GM12878 (cell line): ENCODE results near the gene ZNF213. TPM values are rescaled to one million over a fixed set of nuclear protein-coding genes. Genes with fewer than 3 reads are reported as not detected.

ENCODE experiments used
- ATAC-seq: fragments of 200-7000 bp; cut with Tn5 transposase; 3 replicates; pipeline ENCODE4 v1.9.1; 2020; ENCODE audit warnings: mild to moderate bottlenecking, moderate library complexity
- BruUV-seq: library from RNA; stranded (reverse); fragments of 400-500 nt; replicated peaks from 2 replicates; lab custom pipeline; 2021; lab: Mats Ljungman, UMichigan
- CTCF ChIA-PET: fragments of 300-600 bp; sonication (Branson Sonifier 250); formaldehyde crosslinking; extraction: SDS; loops from one replicate; lab custom pipeline; 2021; ENCODE audit warnings: inconsistent platforms; lab: Yijun Ruan, JAX
- POLR2A ChIA-PET: fragments of 350-600 bp; formaldehyde crosslinking; extraction: SDS; loops from one replicate; lab custom pipeline; 2021; ENCODE audit warnings: inconsistent platforms; lab: Charles Lee
- RAD21 ChIA-PET: fragments of 300-600 bp; sonication (Branson Sonifier 250); formaldehyde crosslinking; loops from one replicate; lab custom pipeline; 2023; ENCODE audit warnings: antibody characterized with exemption; ENCODE audit not compliant: unreplicated experiment; lab: Charles Lee
- SMC1A ChIA-PET: fragments of 300-600 bp; sonication (Branson Sonifier 250); formaldehyde crosslinking; loops from one replicate; lab custom pipeline; 2023; ENCODE audit not compliant: unreplicated experiment, uncharacterized antibody; lab: Charles Lee
- DNase-seq: peaks from one replicate; pipeline ENCODE4 v3.0.0-alpha.2; 2011; ENCODE audit warnings: low read depth, low spot score
- FAIRE-seq: peaks from 3 replicates; lab custom pipeline; 2011; peaks lifted over from hg19 to GRCh38; lab: Jason Lieb, UNC
- H2AFZ ChIP-seq: 2 replicates; pipeline ENCODE4 v1.6.0; 2011; ENCODE audit warnings: low read depth, low read length, control low read depth; ENCODE audit not compliant: control insufficient read depth
- H3K27ac ChIP-seq: 2 replicates; pipeline ENCODE4 v1.5.1; 2011; ENCODE audit warnings: control low read depth; ENCODE audit not compliant: control insufficient read depth, insufficient read depth
- H3K27me3 ChIP-seq, 2 experiments: replicated peaks in 1 of 2; 2 replicates each; pipeline versions ENCODE4 v1.6.0 to v1.6.1; 2011; ENCODE audit warnings: low read length in 1 of 2; ENCODE audit not compliant: control insufficient read depth in 2 of 2, insufficient read depth in 2 of 2
- H3K36me3 ChIP-seq, 2 experiments: 2 replicates each; pipeline ENCODE4 v1.5.1; 2011; ENCODE audit warnings: low read length in 1 of 2; ENCODE audit not compliant: control insufficient read depth in 2 of 2, insufficient read depth in 2 of 2
- H3K4me1 ChIP-seq: 2 replicates; pipeline ENCODE4 v1.6.1; 2011; ENCODE audit warnings: mild to moderate bottlenecking, low read length, moderate library complexity, mixed read lengths; ENCODE audit not compliant: control insufficient read depth, insufficient read depth
- H3K4me2 ChIP-seq: 2 replicates; pipeline ENCODE4 v1.6.0; 2011; ENCODE audit warnings: control low read depth; ENCODE audit not compliant: control insufficient read depth, insufficient read depth
- H3K4me3 ChIP-seq: fragments of 200-600 bp; sonication (generic); 2 replicates; pipeline ENCODE4 v1.5.1; 2016
- H3K79me2 ChIP-seq: 2 replicates; pipeline ENCODE4 v1.6.0; 2011; ENCODE audit warnings: low read length; ENCODE audit not compliant: control insufficient read depth, insufficient read depth
- H3K9ac ChIP-seq: 2 replicates; pipeline ENCODE4 v1.8.0; 2011; ENCODE audit warnings: low read length, control low read depth, mixed read lengths; ENCODE audit not compliant: control insufficient read depth, insufficient read depth
- H3K9me3 ChIP-seq: replicated peaks from 3 replicates; pipeline ENCODE4 v1.5.1; 2011; ENCODE audit warnings: mild to moderate bottlenecking, low read length; ENCODE audit not compliant: control insufficient read depth, insufficient read depth
- H4K20me1 ChIP-seq: 2 replicates; pipeline ENCODE4 v1.6.0; 2011; ENCODE audit not compliant: control insufficient read depth, insufficient read depth
- ASH2L ChIP-seq: fragments of 300-600, 200-600 bp; sonication (generic); IDR thresholded peaks from 2 replicates; pipeline ENCODE4 v1.6.1; 2017; ENCODE audit warnings: low read depth, mild to moderate bottlenecking, borderline replicate concordance
- BMI1 ChIP-seq: fragments of 450-650 bp; IDR thresholded peaks from 2 replicates; pipeline ENCODE4 v1.6.1; 2016; ENCODE audit warnings: mild to moderate bottlenecking, moderate library complexity, borderline replicate concordance
- GABPA ChIP-seq: IDR thresholded peaks from 2 replicates; pipeline ENCODE4 v1.6.1; 2014; ENCODE audit warnings: antibody characterized with exemption, low read depth, mild to moderate bottlenecking, inconsistent platforms
- HDGF ChIP-seq: fragments of 450-650 bp; IDR thresholded peaks from 2 replicates; pipeline ENCODE4 v1.6.1; 2016; ENCODE audit warnings: antibody characterized with exemption
- KAT2A ChIP-seq: conservative IDR thresholded peaks from 2 replicates; pipeline ENCODE4 v1.6.1; 2011; ENCODE audit warnings: low read depth, low read length; ENCODE audit not compliant: control insufficient read depth
- MTA2 ChIP-seq: fragments of 450-650 bp; IDR thresholded peaks from 2 replicates; pipeline ENCODE4 v1.6.1; 2016; ENCODE audit warnings: low read depth, mild to moderate bottlenecking, moderate library complexity
- MXI1 ChIP-seq: fragments of 150-350 bp; IDR thresholded peaks from 2 replicates; pipeline ENCODE4 v1.6.1; 2011; ENCODE audit warnings: low read depth, mild to moderate bottlenecking, inconsistent platforms, low read length, improper control_type of control experiment
- MYB ChIP-seq: fragments of 150-350 bp; IDR thresholded peaks from 2 replicates; pipeline ENCODE4 v1.6.1; 2014; ENCODE audit warnings: mild to moderate bottlenecking, low read depth, low read length, borderline replicate concordance
- NFXL1 ChIP-seq: fragments of 450-650 bp; IDR thresholded peaks from 2 replicates; pipeline ENCODE4 v1.6.1; 2017; ENCODE audit warnings: antibody characterized with exemption, mild to moderate bottlenecking, borderline replicate concordance
- PML ChIP-seq: IDR thresholded peaks from 2 replicates; pipeline ENCODE4 v1.6.1; 2012; ENCODE audit warnings: low read length, inconsistent platforms
- STAT1 ChIP-seq: fragments of 450-650 bp; conservative IDR thresholded peaks from 2 replicates; pipeline ENCODE4 v1.6.1; 2014; ENCODE audit warnings: antibody characterized with exemption, mild to moderate bottlenecking
- ZZZ3 ChIP-seq: IDR thresholded peaks from 2 replicates; pipeline ENCODE4 v1.6.1; 2011; ENCODE audit warnings: low read depth; ENCODE audit not compliant: control insufficient read depth, insufficient read length
- WGBS: methylation state at CpG from one replicate; pipeline ENCODE4 v1.1.6; 2016; ENCODE audit warnings: low lambda C conversion rate; ENCODE audit not compliant: insufficient replicate concordance, insufficient coverage; ENCODE audit errors: missing lambda C conversion rate; 5-methylcytosine and 5-hydroxymethylcytosine counted together
- in situ Hi-C: fragments of 300-500 bp; cut with MboI; formaldehyde crosslinking; loops from 9 replicates; pipeline ENCODE4 v1.14.3; 2018; ENCODE audit warnings: mixed read lengths
- intact Hi-C: fragments of 100-400 bp; cut with micrococcal nuclease; formaldehyde crosslinking; loops from one replicate; pipeline ENCODE4 v1.14.2; 2022; ENCODE audit not compliant: unreplicated experiment
- polyA plus RNA-seq, 11 experiments: library from polyadenylated mRNA; depleted of rRNA in 4 of 11; unstranded in 6 of 11; stranded (reverse) in 5 of 11; fragments of >200 nt; fragmentation: Nextera tagmentation in 4 of 11; fragmentation: Illumina TruSeq in 1 of 11; extraction: Ambion mirVana in 4 of 11; extraction: Trizol in 1 of 11; gene quantifications; 1 replicate in 1 of 11; 2 replicates in 10 of 11; pipeline versions ENCODE4 v1.2.1 to v1.2.3, GENCODE V29; 2011 to 2016; ENCODE audit warnings: inconsistent platforms in 2 of 11, missing spikeins in 2 of 11, low read depth in 1 of 11
- total RNA-seq, 4 experiments: library from RNA; depleted of rRNA in 3 of 4; stranded (reverse); fragments of >200 nt in 3 of 4; fragmentation: Illumina TruSeq in 1 of 4; extraction: Trizol in 1 of 4; gene quantifications; 2 replicates each; pipeline versions ENCODE4 v1.2.1 to v1.2.3, GENCODE V29; 2013 to 2021
- TF ChIP-seq, protein P1 (sequence below): fragments of 450-650 bp; IDR thresholded peaks from 2 replicates; pipeline ENCODE4 v1.6.1; 2014; ENCODE audit warnings: mild to moderate bottlenecking
- TF ChIP-seq, protein P2 (sequence below): IDR thresholded peaks from 2 replicates; pipeline ENCODE4 v1.6.1; 2011; ENCODE audit warnings: low read depth, low read length, improper control_type of control experiment, borderline replicate concordance
- TF ChIP-seq, protein P3 (sequence below): fragments of 450-650 bp; IDR thresholded peaks from 2 replicates; pipeline ENCODE4 v1.6.1; 2017; ENCODE audit warnings: antibody characterized with exemption, mild to moderate bottlenecking, moderate library complexity
- TF ChIP-seq, protein P4 (sequence below): fragments of 450-650 bp; formaldehyde crosslinking; IDR thresholded peaks from 2 replicates; pipeline ENCODE4 v1.5.0; 2022; ENCODE audit warnings: mild to moderate bottlenecking, missing genetic modification characterization

Gene ZNF213
- total and polyA plus RNA-seq, 10 of the 15 experiments (the other 5 are each of a cell fraction or from before 2014, with no cell fraction given): 0.53 to 9.4 (median 1.1) TPM

DNA sequence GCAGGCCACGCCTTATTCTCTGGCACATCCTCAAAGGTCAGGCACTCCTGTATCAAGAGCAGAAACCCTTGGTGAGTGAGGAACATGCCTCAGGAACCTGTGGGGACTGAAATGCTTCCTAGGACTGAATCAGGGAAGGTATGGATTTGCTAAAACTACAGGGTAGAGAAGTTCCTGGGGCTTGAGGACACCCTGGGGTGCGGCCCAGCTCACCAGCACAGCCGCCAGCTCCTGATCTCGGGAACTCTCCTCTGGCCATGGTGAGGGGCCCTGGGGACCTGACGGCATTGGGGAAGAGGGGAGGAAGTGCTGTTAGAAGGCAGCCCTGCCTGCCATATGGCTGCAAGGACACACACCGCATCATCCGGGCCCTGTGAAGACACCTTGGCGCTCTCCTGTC lies 43.3 kb upstream of the ZNF213 start:
- ATAC-seq: no peak
- Histone ChIP-seq H3K79me2 (no peaks in the 10 kb centered on the region), H3K9me3 (no peaks in the 10 kb centered on the region), H3K4me3 (no peak overlapping the region), H3K36me3 (no peaks in the 10 kb centered on the region), H3K4me1 (peaks cover 6% of the 10 kb centered on the region; the same call in 1 of the 2 replicates), H3K27ac (no peak overlapping the region), H3K9ac (no peak overlapping the region), H4K20me1 (no peaks in the 10 kb centered on the region), H2AFZ (no peak overlapping the region), H3K4me2 (no peak overlapping the region), H3K27me3 (no peaks in the 10 kb centered on the region)
- WGBS: 43% methylated on average over 7 of the region's 8 CpGs
- in situ Hi-C loops (no loop called here), intact Hi-C loops (no loop called here)
- TF ChIP-seq ASH2L (no peak), PML (no peak), HDGF (no peak), MXI1 (no peak), MYB (no peak), NFXL1 (no peak), BMI1 (no peak), GABPA (no peak), MTA2 (no peak), KAT2A (no peak), ZZZ3 (no peak), STAT1 (no peak)
- TF ChIP-seq, protein P1, sequence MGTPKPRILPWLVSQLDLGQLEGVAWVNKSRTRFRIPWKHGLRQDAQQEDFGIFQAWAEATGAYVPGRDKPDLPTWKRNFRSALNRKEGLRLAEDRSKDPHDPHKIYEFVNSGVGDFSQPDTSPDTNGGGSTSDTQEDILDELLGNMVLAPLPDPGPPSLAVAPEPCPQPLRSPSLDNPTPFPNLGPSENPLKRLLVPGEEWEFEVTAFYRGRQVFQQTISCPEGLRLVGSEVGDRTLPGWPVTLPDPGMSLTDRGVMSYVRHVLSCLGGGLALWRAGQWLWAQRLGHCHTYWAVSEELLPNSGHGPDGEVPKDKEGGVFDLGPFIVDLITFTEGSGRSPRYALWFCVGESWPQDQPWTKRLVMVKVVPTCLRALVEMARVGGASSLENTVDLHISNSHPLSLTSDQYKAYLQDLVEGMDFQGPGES: no peak
- TF ChIP-seq, protein P2, sequence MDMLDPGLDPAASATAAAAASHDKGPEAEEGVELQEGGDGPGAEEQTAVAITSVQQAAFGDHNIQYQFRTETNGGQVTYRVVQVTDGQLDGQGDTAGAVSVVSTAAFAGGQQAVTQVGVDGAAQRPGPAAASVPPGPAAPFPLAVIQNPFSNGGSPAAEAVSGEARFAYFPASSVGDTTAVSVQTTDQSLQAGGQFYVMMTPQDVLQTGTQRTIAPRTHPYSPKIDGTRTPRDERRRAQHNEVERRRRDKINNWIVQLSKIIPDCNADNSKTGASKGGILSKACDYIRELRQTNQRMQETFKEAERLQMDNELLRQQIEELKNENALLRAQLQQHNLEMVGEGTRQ: no peak
- TF ChIP-seq, protein P3, sequence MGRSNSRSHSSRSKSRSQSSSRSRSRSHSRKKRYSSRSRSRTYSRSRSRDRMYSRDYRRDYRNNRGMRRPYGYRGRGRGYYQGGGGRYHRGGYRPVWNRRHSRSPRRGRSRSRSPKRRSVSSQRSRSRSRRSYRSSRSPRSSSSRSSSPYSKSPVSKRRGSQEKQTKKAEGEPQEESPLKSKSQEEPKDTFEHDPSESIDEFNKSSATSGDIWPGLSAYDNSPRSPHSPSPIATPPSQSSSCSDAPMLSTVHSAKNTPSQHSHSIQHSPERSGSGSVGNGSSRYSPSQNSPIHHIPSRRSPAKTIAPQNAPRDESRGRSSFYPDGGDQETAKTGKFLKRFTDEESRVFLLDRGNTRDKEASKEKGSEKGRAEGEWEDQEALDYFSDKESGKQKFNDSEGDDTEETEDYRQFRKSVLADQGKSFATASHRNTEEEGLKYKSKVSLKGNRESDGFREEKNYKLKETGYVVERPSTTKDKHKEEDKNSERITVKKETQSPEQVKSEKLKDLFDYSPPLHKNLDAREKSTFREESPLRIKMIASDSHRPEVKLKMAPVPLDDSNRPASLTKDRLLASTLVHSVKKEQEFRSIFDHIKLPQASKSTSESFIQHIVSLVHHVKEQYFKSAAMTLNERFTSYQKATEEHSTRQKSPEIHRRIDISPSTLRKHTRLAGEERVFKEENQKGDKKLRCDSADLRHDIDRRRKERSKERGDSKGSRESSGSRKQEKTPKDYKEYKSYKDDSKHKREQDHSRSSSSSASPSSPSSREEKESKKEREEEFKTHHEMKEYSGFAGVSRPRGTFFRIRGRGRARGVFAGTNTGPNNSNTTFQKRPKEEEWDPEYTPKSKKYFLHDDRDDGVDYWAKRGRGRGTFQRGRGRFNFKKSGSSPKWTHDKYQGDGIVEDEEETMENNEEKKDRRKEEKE: no peak
- TF ChIP-seq, protein P4, sequence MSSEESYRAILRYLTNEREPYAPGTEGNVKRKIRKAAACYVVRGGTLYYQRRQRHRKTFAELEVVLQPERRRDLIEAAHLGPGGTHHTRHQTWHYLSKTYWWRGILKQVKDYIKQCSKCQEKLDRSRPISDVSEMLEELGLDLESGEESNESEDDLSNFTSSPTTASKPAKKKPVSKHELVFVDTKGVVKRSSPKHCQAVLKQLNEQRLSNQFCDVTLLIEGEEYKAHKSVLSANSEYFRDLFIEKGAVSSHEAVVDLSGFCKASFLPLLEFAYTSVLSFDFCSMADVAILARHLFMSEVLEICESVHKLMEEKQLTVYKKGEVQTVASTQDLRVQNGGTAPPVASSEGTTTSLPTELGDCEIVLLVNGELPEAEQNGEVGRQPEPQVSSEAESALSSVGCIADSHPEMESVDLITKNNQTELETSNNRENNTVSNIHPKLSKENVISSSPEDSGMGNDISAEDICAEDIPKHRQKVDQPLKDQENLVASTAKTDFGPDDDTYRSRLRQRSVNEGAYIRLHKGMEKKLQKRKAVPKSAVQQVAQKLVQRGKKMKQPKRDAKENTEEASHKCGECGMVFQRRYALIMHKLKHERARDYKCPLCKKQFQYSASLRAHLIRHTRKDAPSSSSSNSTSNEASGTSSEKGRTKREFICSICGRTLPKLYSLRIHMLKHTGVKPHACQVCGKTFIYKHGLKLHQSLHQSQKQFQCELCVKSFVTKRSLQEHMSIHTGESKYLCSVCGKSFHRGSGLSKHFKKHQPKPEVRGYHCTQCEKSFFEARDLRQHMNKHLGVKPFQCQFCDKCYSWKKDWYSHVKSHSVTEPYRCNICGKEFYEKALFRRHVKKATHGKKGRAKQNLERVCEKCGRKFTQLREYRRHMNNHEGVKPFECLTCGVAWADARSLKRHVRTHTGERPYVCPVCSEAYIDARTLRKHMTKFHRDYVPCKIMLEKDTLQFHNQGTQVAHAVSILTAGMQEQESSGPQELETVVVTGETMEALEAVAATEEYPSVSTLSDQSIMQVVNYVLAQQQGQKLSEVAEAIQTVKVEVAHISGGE (CRISPR knock-in tag): no peak
- BruUV-seq: no TSS peak
- DNase-seq: no peak
- no peak for FAIRE-seq
- POLR2A ChIA-PET: no interaction called here
- SMC1A ChIA-PET: interaction anchor here (1.0 to 1.1 kb wide), 2 partner anchors 15 to 20 kb away, joined by 3 read pairs; no protein-coding TSS in a partner anchor
- CTCF ChIA-PET: interaction anchor here (2.7 to 21.2 kb wide), 3 partner anchors 14 to 37 kb away, joined by 11 to 396 read pairs (median 16); no protein-coding TSS in a partner anchor
- RAD21 ChIA-PET: no interaction called here
